Measurements from ENCODE around the gene TOMT.

DNA sequence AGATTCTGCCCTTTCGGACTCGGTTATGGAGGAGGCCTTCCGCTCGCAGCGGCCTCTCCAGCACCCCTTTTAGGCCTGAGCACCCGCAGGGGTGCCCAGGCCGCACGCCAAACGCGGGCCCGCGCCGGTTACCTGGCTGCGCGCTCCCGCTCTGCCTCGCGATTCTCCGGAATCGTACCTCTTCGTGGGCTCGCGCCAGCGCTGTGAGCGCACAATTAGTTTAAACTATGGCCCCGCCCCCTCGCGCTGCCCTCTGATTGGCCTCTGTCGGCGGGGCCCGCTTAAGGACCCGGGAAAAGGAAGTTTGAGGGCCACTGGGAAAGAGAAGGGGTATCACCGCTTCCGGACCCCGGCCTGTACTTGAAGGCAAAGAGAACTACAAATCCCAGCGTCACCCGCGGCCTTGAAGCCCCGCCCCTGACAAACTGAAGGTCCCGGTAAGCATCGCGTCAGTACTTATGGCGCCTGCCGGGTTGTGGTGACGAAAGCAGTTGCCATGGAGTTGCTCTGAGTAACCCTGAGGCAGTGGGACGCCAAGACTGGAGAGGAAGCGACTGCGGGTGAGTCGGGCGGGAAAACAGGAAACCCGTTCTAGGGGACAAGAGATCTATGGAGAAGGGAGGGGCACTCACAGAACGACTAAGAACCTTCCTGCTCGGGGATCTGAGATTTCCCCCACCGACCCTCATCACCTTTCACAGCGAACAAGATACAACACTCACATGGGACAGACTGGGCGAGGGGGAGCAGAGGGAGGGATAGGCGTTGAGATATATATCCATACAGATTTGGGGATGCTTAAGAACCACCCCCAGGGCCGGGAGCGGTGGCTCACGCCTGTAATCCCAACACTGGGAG is 25.2 kb upstream of the TOMT start, which contains the start of the genes LRRC51 and NUMA1:
- TF ChIP-seq, protein P1, sequence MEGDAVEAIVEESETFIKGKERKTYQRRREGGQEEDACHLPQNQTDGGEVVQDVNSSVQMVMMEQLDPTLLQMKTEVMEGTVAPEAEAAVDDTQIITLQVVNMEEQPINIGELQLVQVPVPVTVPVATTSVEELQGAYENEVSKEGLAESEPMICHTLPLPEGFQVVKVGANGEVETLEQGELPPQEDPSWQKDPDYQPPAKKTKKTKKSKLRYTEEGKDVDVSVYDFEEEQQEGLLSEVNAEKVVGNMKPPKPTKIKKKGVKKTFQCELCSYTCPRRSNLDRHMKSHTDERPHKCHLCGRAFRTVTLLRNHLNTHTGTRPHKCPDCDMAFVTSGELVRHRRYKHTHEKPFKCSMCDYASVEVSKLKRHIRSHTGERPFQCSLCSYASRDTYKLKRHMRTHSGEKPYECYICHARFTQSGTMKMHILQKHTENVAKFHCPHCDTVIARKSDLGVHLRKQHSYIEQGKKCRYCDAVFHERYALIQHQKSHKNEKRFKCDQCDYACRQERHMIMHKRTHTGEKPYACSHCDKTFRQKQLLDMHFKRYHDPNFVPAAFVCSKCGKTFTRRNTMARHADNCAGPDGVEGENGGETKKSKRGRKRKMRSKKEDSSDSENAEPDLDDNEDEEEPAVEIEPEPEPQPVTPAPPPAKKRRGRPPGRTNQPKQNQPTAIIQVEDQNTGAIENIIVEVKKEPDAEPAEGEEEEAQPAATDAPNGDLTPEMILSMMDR (IDR thresholded peaks at IDR 0.05), result no peak
- TF ChIP-seq POLR2A (IDR thresholded peaks at IDR 0.05), result peak in 1 of 2 donors; percentile 65

Data from heart left ventricle (tissue), 13 donors.